ENCODE data around the gene ACBD6.
"Not testable (repeated sequence)": the region's sequence is repeated elsewhere in the genome, so short reads cannot be mapped to it uniquely, and the experiment has no call there.

ACBD6 gene

GRCh38 chr1:180502361-180503279 lies at the start of gene ACBD6:
ACBD6 (minus strand) TSS chr1:180502577; CDS start chr1:180502266, 311 bp downstream.
- Histone ChIP-seq H3K27ac (ENCODE audit: low read depth, low read length, poor library complexity, severe bottlenecking) (peak within 1 kb of the TSS; percentile 63), H3K9me2 (ENCODE audit: low read depth, low read length) (no peaks in the 10 kb centered on the region), H3K36me3 (ENCODE audit: insufficient read depth, low read length) (peaks cover 16% of the 10 kb centered on the region), H3K4me2 (ENCODE audit: low read length) (peak within 1 kb of the TSS; percentile 90), H4K20me1 (ENCODE audit: insufficient read depth, low read length) (no peaks in the 10 kb centered on the region), H2AFZ (ENCODE audit: low read length) (peak within 1 kb of the TSS; percentile 52), H3F3A (ENCODE audit: insufficient read depth, low read length) (0 out of 2 replicates have a peak, but pooled peaks cover 3% of the 10 kb centered on the region), H3K4me3 (ENCODE audit: low read depth, low read length, poor library complexity, severe bottlenecking) (peak within 1 kb of the TSS; percentile 76), H3K9me3 (ENCODE audit: low read length) (no peaks in the 10 kb centered on the region), H3K4me1 (ENCODE audit: insufficient read depth, low read length, severe bottlenecking) (peaks cover 43% of the 10 kb centered on the region), H3K9ac (ENCODE audit: low read length) (peak within 1 kb of the TSS; percentile 74), H3K27me3 (ENCODE audit: insufficient read depth, low read length) (no peaks in the 10 kb centered on the region), H3K79me2 (ENCODE audit: insufficient read depth, low read length) (peaks cover 22% of the 10 kb centered on the region)
- TF ChIP-seq CTCF (IDR thresholded peaks at IDR 0.05; ENCODE audit: low read length) (no peak), EZH2 (IDR thresholded peaks at IDR 0.05; ENCODE audit: borderline replicate concordance, low read length) (no peak)

GRCh38 chr1:180551997-180552396 lies 49.6 kb upstream of the ACBD6 start:
- Histone ChIP-seq H3K9ac (ENCODE audit: low read length) (no peak overlapping the region), H3F3A (ENCODE audit: insufficient read depth, low read length) (no peaks in the 10 kb centered on the region), H3K79me2 (ENCODE audit: insufficient read depth, low read length) (no peaks in the 10 kb centered on the region), H3K4me2 (ENCODE audit: low read length) (no peak overlapping the region), H3K9me2 (ENCODE audit: low read depth, low read length) (no peaks in the 10 kb centered on the region), H3K36me3 (ENCODE audit: insufficient read depth, low read length) (no peaks in the 10 kb centered on the region), H3K27me3 (ENCODE audit: insufficient read depth, low read length) (no peaks in the 10 kb centered on the region), H3K4me1 (ENCODE audit: insufficient read depth, low read length, severe bottlenecking) (no peaks in the 10 kb centered on the region), H3K4me3 (ENCODE audit: low read depth, low read length, poor library complexity, severe bottlenecking) (no peak overlapping the region), H4K20me1 (ENCODE audit: insufficient read depth, low read length) (no peaks in the 10 kb centered on the region), H3K27ac (ENCODE audit: low read depth, low read length, poor library complexity, severe bottlenecking) (no peak overlapping the region), H3K9me3 (ENCODE audit: low read length) (no peaks in the 10 kb centered on the region), H2AFZ (ENCODE audit: low read length) (no peak overlapping the region)
- TF ChIP-seq EZH2 (IDR thresholded peaks at IDR 0.05; ENCODE audit: borderline replicate concordance, low read length) (no peak), CTCF (IDR thresholded peaks at IDR 0.05; ENCODE audit: low read length) (no peak)

GRCh38 chr1:180550241-180550640 lies 47.9 kb upstream of the ACBD6 start:
- H3K9ac ChIP-seq (ENCODE audit: low read length): no peak overlapping the region

GRCh38 chr1:180549770-180550169 lies 47.4 kb upstream of the ACBD6 start:
- not testable (repeated sequence) for H3K9ac ChIP-seq (ENCODE audit: low read length); H3K9me2 ChIP-seq (ENCODE audit: low read depth, low read length); H2AFZ ChIP-seq (ENCODE audit: low read length); H4K20me1 ChIP-seq (ENCODE audit: insufficient read depth, low read length); H3K27me3 ChIP-seq (ENCODE audit: insufficient read depth, low read length); H3K4me1 ChIP-seq (ENCODE audit: insufficient read depth, low read length, severe bottlenecking); H3K9me3 ChIP-seq (ENCODE audit: low read length); H3K4me2 ChIP-seq (ENCODE audit: low read length); H3K27ac ChIP-seq (ENCODE audit: low read depth, low read length, poor library complexity, severe bottlenecking); H3K36me3 ChIP-seq (ENCODE audit: insufficient read depth, low read length); H3K79me2 ChIP-seq (ENCODE audit: insufficient read depth, low read length); H3F3A ChIP-seq (ENCODE audit: insufficient read depth, low read length); H3K4me3 ChIP-seq (ENCODE audit: low read depth, low read length, poor library complexity, severe bottlenecking)

More at GRCh38 chr1:180550241-180550640, 47.9 kb upstream of the ACBD6 start:
- TF ChIP-seq EZH2 (IDR thresholded peaks at IDR 0.05; ENCODE audit: borderline replicate concordance, low read length) (no peak), CTCF (IDR thresholded peaks at IDR 0.05; ENCODE audit: low read length) (no peak)
- H3K4me1 ChIP-seq (ENCODE audit: insufficient read depth, low read length, severe bottlenecking): no peaks in the 10 kb centered on the region
- H3K9me3 ChIP-seq (ENCODE audit: low read length): no peaks in the 10 kb centered on the region
- no peaks in the 10 kb centered on the region for H3K36me3 ChIP-seq (ENCODE audit: insufficient read depth, low read length)
- no peaks in the 10 kb centered on the region for H3F3A ChIP-seq (ENCODE audit: insufficient read depth, low read length)
- H3K79me2 ChIP-seq (ENCODE audit: insufficient read depth, low read length): no peaks in the 10 kb centered on the region
- H2AFZ ChIP-seq (ENCODE audit: low read length): no peak overlapping the region
- H3K27me3 ChIP-seq (ENCODE audit: insufficient read depth, low read length): no peaks in the 10 kb centered on the region
- no peaks in the 10 kb centered on the region for H3K9me2 ChIP-seq (ENCODE audit: low read depth, low read length)
- no peak overlapping the region for H3K4me2 ChIP-seq (ENCODE audit: low read length)
- H3K27ac ChIP-seq (ENCODE audit: low read depth, low read length, poor library complexity, severe bottlenecking): no peak overlapping the region
- no peak overlapping the region for H3K4me3 ChIP-seq (ENCODE audit: low read depth, low read length, poor library complexity, severe bottlenecking)
- no peaks in the 10 kb centered on the region for H4K20me1 ChIP-seq (ENCODE audit: insufficient read depth, low read length)
